ENCODE data around the gene PIN1.
"Not testable (repeated sequence)": the region's sequence is repeated elsewhere in the genome, so short reads cannot be mapped to it uniquely, and the experiment has no call there.

The PIN1 gene

GRCh38 chr19:9818175-9818733 is 16.9 kb upstream of the PIN1 start:
- in situ Hi-C loops (cut with HindIII; ENCODE audit: low sequenced_read_pairs) = no loop called here

GRCh38 chr19:9818734-9819595 is 16.2 kb upstream of the PIN1 start, which contains the start of gene FBXL12:
Gene FBXL12, minus strand, starts transcription at chr19:9819079. Its CDS starts 266 bp downstream, at chr19:9818813.
- in situ Hi-C loops (cut with HindIII; ENCODE audit: low sequenced_read_pairs) = no loop called here

GRCh38 chr19:9819596-9819909 is 15.6 kb upstream of the PIN1 start:
- in situ Hi-C loops (cut with HindIII; ENCODE audit: low sequenced_read_pairs) = no loop called here

GRCh38 chr19:9820034-9820433 is 15.1 kb upstream of the PIN1 start:
- in situ Hi-C loops (cut with HindIII; ENCODE audit: low sequenced_read_pairs) = not testable (repeated sequence)

GRCh38 chr19:9823816-9824215 is 11.3 kb upstream of the PIN1 start:
- in situ Hi-C loops (cut with HindIII; ENCODE audit: low sequenced_read_pairs) = no loop called here

GRCh38 chr19:9827289-9828238 is 7.6 kb upstream of the PIN1 start, which contains the start of gene UBL5:
Gene UBL5, plus strand, starts transcription at chr19:9827918. Its CDS starts 420 bp downstream, at chr19:9828338.
- in situ Hi-C loops (cut with HindIII; ENCODE audit: low sequenced_read_pairs) = no loop called here

- in situ Hi-C loops (cut with HindIII; ENCODE audit: low sequenced_read_pairs) = no loop called here
These were observed 6.5 kb upstream of the PIN1 start for GRCh38 chr19:9828551-9829063.

GRCh38 chr19:9834307-9834725 is 802 bp upstream of the PIN1 start:
- in situ Hi-C loops (cut with HindIII; ENCODE audit: low sequenced_read_pairs) = no loop called here

GRCh38 chr19:9835507-9835949 is 410 bp downstream of the PIN1 start:
- in situ Hi-C loops (cut with HindIII; ENCODE audit: low sequenced_read_pairs) = no loop called here

GRCh38 chr19:9836021-9836420 is 903 bp downstream of the PIN1 start:
- in situ Hi-C loops (cut with HindIII; ENCODE audit: low sequenced_read_pairs) = no loop called here

GRCh38 chr19:9838324-9838723 is 3.2 kb downstream of the PIN1 start:
- in situ Hi-C loops (cut with HindIII; ENCODE audit: low sequenced_read_pairs) = no loop called here

GRCh38 chr19:9839415-9839814 is 4.3 kb downstream of the PIN1 start:
- in situ Hi-C loops (cut with HindIII; ENCODE audit: low sequenced_read_pairs) = no loop called here

- in situ Hi-C loops (cut with HindIII; ENCODE audit: low sequenced_read_pairs) = no loop called here
These were observed 7.9 kb downstream of the PIN1 start for GRCh38 chr19:9842834-9843625.

GRCh38 chr19:9843626-9844273 is 8.6 kb downstream of the PIN1 start:
- in situ Hi-C loops (cut with HindIII; ENCODE audit: low sequenced_read_pairs) = not testable (repeated sequence)

- in situ Hi-C loops (cut with HindIII; ENCODE audit: low sequenced_read_pairs) = no loop called here
These were observed 12.1 kb downstream of the PIN1 start for GRCh38 chr19:9847087-9847671.

GRCh38 chr19:9848060-9848459 is 12.9 kb downstream of the PIN1 start:
- in situ Hi-C loops (cut with HindIII; ENCODE audit: low sequenced_read_pairs) = no loop called here

GRCh38 chr19:9848762-9849161 is 13.6 kb downstream of the PIN1 start:
- in situ Hi-C loops (cut with HindIII; ENCODE audit: low sequenced_read_pairs) = no loop called here

GRCh38 chr19:9849791-9850190 is 14.7 kb downstream of the PIN1 start:
- in situ Hi-C loops (cut with HindIII; ENCODE audit: low sequenced_read_pairs) = no loop called here

- in situ Hi-C loops (cut with HindIII; ENCODE audit: low sequenced_read_pairs) = no loop called here
These were observed 15.3 kb downstream of the PIN1 start for GRCh38 chr19:9850235-9850959.
